Tibial nerve (tissue), 4 donors: ENCODE measurements around the gene DNAH14. TPM values are rescaled to one million over a fixed set of nuclear protein-coding genes. Genes with fewer than 3 reads are reported as not detected.

Experiments used
- DNase-seq, 2 donors: peaks; one replicate each; pipeline ENCODE4 v3.0.0-alpha.2; 2019; ENCODE audit warnings: low spot score in 2 of 2
- H3K27ac ChIP-seq, 4 donors: fragments of 200-600 bp; sonication (generic) in 3 of 4; one replicate each; pipeline ENCODE4 v1.5.1; 2017 to 2019; ENCODE audit warnings: mild to moderate bottlenecking in 1 of 4
- H3K27me3 ChIP-seq, 2 donors: fragments of 200-600 bp; sonication (generic) in 1 of 2; one replicate each; pipeline versions ENCODE4 v1.5.1 to v1.6.0; 2017 to 2019
- H3K36me3 ChIP-seq, 3 donors: fragments of 200-600 bp; sonication (generic); one replicate each; pipeline ENCODE4 v1.5.1; 2018 to 2019
- H3K4me1 ChIP-seq, 4 donors: fragments of 200-600 bp; sonication (generic) in 3 of 4; one replicate each; pipeline ENCODE4 v1.5.1; 2017 to 2019
- H3K4me3 ChIP-seq, 4 donors: fragments of 200-600 bp; sonication (generic) in 3 of 4; one replicate each; pipeline ENCODE4 v1.5.1; 2017 to 2019; ENCODE audit warnings: mild to moderate bottlenecking in 1 of 4, moderate library complexity in 1 of 4
- H3K9me3 ChIP-seq, 4 donors: fragments of 200-600 bp; sonication (generic) in 3 of 4; one replicate each; pipeline ENCODE4 v1.5.1; 2017 to 2019
- EP300 ChIP-seq, 2 donors: sonication (generic); formaldehyde crosslinking; IDR thresholded peaks; one replicate each; pipeline ENCODE4 v1.6.1; 2017; ENCODE audit warnings: antibody characterized with exemption in 2 of 2, mild to moderate bottlenecking in 1 of 2
- POLR2A ChIP-seq, 2 donors: fragments of 450-650 bp; IDR thresholded peaks; one replicate each; pipeline ENCODE4 v1.6.1; 2017; ENCODE audit warnings: antibody characterized with exemption in 2 of 2, mild to moderate bottlenecking in 2 of 2, moderate library complexity in 2 of 2
- WGBS, 2 donors: methylation state at CpG; one replicate each; pipeline ENCODE4 v1.1.5; 2018; 5-methylcytosine and 5-hydroxymethylcytosine counted together
- total RNA-seq, 4 donors: library from RNA; depleted of rRNA; stranded (reverse); fragments of >200 nt; gene quantifications; one replicate each; pipeline ENCODE4 v1.1.0, GENCODE V29; 2016
- TF ChIP-seq, protein P1 (sequence below), 5 experiments: fragments of 200-600 bp in 3 of 5; fragments of 450-650 bp in 2 of 5; sonication (generic) in 3 of 5; IDR thresholded peaks; one replicate each; pipeline ENCODE4 v1.5.1; 2016 to 2019; ENCODE audit warnings: antibody characterized with exemption in 5 of 5, mild to moderate bottlenecking in 3 of 5, moderate library complexity in 2 of 5

The DNAH14 gene
- total RNA-seq, 4 donors from 2014 or later = 1.2 to 6.5 (median 4.4) TPM

DNA sequence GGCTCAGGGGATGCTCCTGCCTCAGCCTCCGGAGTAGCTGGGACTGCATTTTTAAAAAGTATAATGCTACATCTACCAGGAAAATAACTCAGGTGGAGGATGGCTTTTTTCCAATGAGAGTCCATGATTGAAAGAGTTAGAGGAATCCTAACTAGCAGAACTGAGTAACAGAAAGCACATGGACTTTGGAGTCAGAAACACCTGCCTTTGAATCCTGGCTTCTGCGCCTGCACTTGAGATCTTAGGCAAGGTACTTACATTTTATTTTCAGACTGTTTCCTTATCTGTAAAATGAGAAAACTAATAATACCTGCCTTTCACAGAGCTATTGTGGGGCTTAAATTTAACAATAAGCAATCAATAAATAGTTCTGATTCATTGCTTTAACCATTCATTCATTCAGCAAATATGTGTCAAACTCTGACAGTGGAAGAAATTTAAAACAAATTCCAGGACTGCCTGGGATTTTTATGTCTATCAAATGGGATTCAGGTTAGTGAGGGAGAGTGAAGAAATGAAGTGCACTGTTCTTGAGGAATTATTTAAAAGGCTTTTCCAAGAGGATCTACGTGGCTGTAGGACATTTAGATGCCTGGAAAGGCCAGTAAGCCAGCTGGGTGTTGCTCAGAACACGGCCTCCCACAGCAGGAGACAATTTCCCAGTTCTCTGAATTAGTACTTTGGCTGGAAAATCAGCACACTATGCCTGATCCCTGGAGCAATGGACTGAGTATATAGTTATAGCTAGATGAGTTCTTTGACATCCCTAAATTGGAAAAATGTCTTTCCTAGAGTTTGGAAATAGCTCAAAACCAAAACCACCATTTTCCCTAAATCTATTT is 511.1 kb downstream of the DNAH14 start:
- Histone ChIP-seq H3K9me3 (no peaks in the 10 kb centered on the region), H3K36me3 (no peaks in the 10 kb centered on the region), H3K4me1 (peaks cover 0 to 15% (median 5%) of the 10 kb centered on the region in 4 donors), H3K4me3 (no peak overlapping the region), H3K27ac (no peak overlapping the region), H3K27me3 (no peaks in the 10 kb centered on the region)
- TF ChIP-seq POLR2A (IDR thresholded peaks at IDR 0.05) (no peak), EP300 (IDR thresholded peaks at IDR 0.05) (no peak)
- TF ChIP-seq, protein P1, sequence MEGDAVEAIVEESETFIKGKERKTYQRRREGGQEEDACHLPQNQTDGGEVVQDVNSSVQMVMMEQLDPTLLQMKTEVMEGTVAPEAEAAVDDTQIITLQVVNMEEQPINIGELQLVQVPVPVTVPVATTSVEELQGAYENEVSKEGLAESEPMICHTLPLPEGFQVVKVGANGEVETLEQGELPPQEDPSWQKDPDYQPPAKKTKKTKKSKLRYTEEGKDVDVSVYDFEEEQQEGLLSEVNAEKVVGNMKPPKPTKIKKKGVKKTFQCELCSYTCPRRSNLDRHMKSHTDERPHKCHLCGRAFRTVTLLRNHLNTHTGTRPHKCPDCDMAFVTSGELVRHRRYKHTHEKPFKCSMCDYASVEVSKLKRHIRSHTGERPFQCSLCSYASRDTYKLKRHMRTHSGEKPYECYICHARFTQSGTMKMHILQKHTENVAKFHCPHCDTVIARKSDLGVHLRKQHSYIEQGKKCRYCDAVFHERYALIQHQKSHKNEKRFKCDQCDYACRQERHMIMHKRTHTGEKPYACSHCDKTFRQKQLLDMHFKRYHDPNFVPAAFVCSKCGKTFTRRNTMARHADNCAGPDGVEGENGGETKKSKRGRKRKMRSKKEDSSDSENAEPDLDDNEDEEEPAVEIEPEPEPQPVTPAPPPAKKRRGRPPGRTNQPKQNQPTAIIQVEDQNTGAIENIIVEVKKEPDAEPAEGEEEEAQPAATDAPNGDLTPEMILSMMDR (IDR thresholded peaks at IDR 0.05) = no peak
- 73 to 74% methylated on average over 4 of the region's 4 CpGs for WGBS, 2 donors
- DNase-seq = no peak

DNA sequence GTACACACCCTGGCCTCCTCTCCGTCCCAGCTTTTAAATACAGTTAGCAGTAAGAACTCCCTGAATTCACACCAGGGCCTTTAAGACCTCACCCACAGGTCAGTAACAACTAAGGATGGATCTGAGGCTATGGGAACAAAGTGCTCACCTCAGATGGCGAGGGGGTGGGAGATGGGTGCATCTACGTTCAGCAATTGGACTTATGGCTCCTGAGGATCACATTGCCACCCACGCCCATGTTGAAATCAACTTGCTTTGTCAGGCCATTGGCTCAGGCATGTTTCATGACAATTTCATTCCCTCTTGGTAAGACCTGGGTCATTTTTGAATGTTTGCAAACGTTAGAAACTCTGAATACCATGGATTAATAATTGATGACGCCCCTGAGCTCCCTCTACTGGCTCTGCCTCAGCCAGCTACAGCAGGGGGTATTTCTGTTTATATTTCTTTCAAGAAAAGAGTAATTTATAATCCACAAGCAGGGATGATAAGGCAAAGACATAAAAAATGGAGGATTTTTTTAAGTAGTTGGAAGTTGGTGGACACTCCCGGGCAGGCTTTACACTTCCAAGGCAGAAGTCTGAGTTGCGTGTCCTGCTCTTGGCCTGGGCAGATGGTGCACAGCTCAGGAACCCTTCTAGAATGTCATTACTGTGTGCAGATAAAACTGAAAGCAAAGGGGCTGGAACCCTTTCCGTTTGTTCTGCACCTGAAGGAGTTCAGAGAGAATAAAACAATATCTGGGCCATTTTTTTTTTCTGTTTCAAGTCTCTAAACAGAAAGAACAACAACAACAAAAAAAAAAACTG is 512.0 kb downstream of the DNAH14 start:
- no peaks in the 10 kb centered on the region for H3K9me3 ChIP-seq
- H3K27me3 ChIP-seq = no peaks in the 10 kb centered on the region
- TF ChIP-seq, protein P1 (IDR thresholded peaks at IDR 0.05) = peak in 1 of 5 experiments; percentile 13
- TF ChIP-seq POLR2A (IDR thresholded peaks at IDR 0.05) = no peak
- no peak for TF ChIP-seq EP300 (IDR thresholded peaks at IDR 0.05)
- H3K4me1 ChIP-seq = peaks cover 0 to 24% (median 9%) of the 10 kb centered on the region in 4 donors
- DNase-seq = no peak
- no peak overlapping the region for H3K27ac ChIP-seq
- no peaks in the 10 kb centered on the region for H3K36me3 ChIP-seq
- WGBS, 2 donors = 72 to 73% methylated on average over 9 of the region's 9 CpGs
- no peak overlapping the region for H3K4me3 ChIP-seq

- H3K4me1 ChIP-seq = peaks cover 0 to 30% (median 15%) of the 10 kb centered on the region in 4 donors
- H3K4me3 ChIP-seq = no peak overlapping the region
- no peaks in the 10 kb centered on the region for H3K36me3 ChIP-seq
- DNase-seq = no peak
- H3K9me3 ChIP-seq = no peaks in the 10 kb centered on the region
- H3K27me3 ChIP-seq = no peaks in the 10 kb centered on the region
- WGBS, 2 donors = 73 to 80% methylated on average over 3 of the region's 3 CpGs
- no peak overlapping the region for H3K27ac ChIP-seq
- TF ChIP-seq POLR2A (IDR thresholded peaks at IDR 0.05) (no peak), EP300 (IDR thresholded peaks at IDR 0.05) (no peak)
- TF ChIP-seq, protein P1 (IDR thresholded peaks at IDR 0.05) = no peak
These were observed 512.6 kb downstream of the DNAH14 start for GRCh38 chr1:225442123-225442505.

DNA sequence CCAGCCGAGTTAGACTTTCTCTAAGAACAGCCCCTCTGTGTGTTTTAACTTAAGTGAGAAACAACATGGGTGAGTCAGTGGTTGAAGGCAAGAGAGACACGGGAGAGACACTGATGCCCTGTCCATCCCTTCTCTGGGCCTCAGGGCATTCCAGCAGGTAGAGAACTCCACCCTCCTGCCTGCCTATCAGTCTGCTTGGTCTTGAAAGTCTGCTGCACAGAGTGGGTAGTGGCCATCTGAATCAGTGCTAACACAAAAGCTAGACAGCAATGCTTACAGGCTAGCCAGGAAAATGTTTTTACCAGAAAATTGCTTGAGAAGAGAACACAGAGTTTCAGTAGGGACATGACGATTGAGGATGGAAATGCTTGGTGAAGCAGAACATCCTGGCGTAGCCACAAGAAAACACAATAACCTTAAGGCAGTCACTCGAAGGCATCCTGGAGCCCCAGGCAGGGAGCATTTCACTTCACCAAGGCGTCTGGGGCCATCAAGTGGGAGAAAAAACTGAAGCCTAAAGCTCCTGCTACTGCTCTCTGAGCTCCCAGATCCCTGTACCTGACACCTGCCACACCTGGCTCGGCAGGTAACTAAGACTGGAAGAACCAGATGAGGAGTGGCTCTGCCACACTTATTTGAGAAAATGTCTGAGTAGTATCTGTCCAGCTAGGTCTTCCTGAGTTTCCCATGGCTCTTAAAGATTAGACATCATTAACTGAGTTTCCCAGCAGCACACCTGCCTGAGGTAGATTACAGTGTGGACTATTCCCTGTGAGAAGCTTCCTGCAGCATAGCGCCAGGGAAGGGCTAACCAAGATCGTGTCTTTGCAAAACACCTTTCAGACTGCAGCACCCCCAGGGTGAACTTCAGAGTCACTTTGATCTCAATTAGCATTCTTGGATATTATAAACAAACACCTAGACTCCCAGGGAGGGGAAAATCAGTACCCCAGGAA is 516.4 kb downstream of the DNAH14 start:
- no peaks in the 10 kb centered on the region for H3K36me3 ChIP-seq
- H3K9me3 ChIP-seq = no peaks in the 10 kb centered on the region
- H3K27me3 ChIP-seq = no peaks in the 10 kb centered on the region
- H3K4me1 ChIP-seq = peaks cover 0 to 48% (median 22%) of the 10 kb centered on the region in 4 donors
- WGBS, 2 donors = 74 to 77% methylated on average over 9 of the region's 9 CpGs
- H3K27ac ChIP-seq = peak overlapping the region in 3 of 4 donors; percentile 51 to 68 (median 66)
- DNase-seq = no peak
- peak in 1 of 2 donors; percentile 16 for TF ChIP-seq EP300 (IDR thresholded peaks at IDR 0.05)
- TF ChIP-seq, protein P1 (IDR thresholded peaks at IDR 0.05) = no peak
- no peak for TF ChIP-seq POLR2A (IDR thresholded peaks at IDR 0.05)
- no peak overlapping the region for H3K4me3 ChIP-seq
